ENCODE data around the gene CABP7. TPM values are rescaled to one million over a fixed set of nuclear protein-coding genes. Genes with fewer than 3 reads are reported as not detected.

Gene CABP7
- total and polyA plus RNA-seq, 2 of the 13 experiments (the other 11 are each of a cell fraction or from before 2014, with no cell fraction given): 0.08 TPM; not detected in 1

DNA sequence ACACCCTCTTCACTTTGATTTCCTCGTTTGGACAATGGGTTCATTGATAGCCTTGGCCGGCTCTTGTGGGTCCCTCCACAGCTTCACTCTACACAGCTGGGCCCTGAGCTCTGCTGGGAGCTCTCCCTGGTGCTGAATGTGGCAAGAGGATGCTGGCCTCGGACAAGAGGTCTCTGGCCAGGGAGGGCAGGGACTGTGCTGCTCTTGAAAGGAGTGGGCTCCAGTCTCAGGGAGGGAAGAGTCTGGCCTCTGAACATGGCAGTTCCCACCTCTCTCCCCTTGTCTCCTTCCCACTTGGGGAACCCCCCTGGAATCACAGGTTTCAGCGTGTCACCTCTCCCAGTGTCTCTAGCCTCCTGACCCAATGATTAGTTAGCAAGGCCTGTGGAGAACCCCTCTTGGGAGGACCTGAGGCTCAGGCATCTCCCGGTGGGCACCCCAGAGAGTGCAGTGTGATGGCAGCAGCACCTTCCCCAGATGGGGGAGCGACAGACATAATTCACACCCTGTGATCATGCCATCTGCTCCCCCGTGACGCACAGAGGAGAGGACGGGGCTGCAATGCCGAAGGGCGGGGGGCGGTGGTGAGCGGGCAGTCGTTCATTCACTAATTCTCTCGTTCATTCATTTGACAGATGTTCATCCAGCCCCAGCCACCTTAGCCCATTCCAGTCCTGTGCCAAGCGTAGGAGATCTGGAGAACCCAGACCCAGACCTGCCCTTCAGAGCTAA, 2.8 kb upstream of the CABP7 start (continued):
- no peak for TF ChIP-seq PAXIP1 (CRISPR knock-in tag; conservative IDR thresholded peaks at IDR 0.05)
- no peak for TF ChIP-seq SOX13 (IDR thresholded peaks at IDR 0.05)
- TF ChIP-seq SOX13 (CRISPR knock-in tag; conservative IDR thresholded peaks at IDR 0.05 in 1 of 2, IDR thresholded peaks at IDR 0.05 in 1 of 2): peak in 1 of 2 experiments; percentile 72; a peak in 2 of 4 replicates
- peak; percentile 96 for TF ChIP-seq HOXA5 (CRISPR knock-in tag; IDR thresholded peaks at IDR 0.05)
- TF ChIP-seq ZBTB2 (CRISPR knock-in tag; IDR thresholded peaks at IDR 0.05; ENCODE audit: low read depth): no peak; the same call in 1 of the 2 replicates
- peak; percentile 57; the same call in 1 of the 2 replicates for TF ChIP-seq ZNF772 (CRISPR knock-in tag; IDR thresholded peaks at IDR 0.05)
- TF ChIP-seq SMARCE1 (IDR thresholded peaks at IDR 0.05; ENCODE audit: borderline replicate concordance): no peak
- 0 out of 2 replicates have a peak, but pooled peaks have one; percentile 70 for TF ChIP-seq ZNF160 (CRISPR knock-in tag; IDR thresholded peaks at IDR 0.05)
- TF ChIP-seq ZNF530 (CRISPR knock-in tag; IDR thresholded peaks at IDR 0.05; ENCODE audit: low read depth): 0 out of 2 replicates have a peak, but pooled peaks have one; percentile 37
- TF ChIP-seq MXI1 (IDR thresholded peaks at IDR 0.05; ENCODE audit: borderline replicate concordance, low read depth, low read length): peak; percentile 48; the same call in 1 of the 3 replicates
- peak; percentile 92 for TF ChIP-seq STAT5B (CRISPR knock-in tag; IDR thresholded peaks at IDR 0.05)
- no peak for TF ChIP-seq ZNF83 (CRISPR knock-in tag; IDR thresholded peaks at IDR 0.05; ENCODE audit: borderline replicate concordance)
- TF ChIP-seq GLMP (CRISPR knock-in tag; IDR thresholded peaks at IDR 0.05; ENCODE audit: borderline replicate concordance): no peak
- TF ChIP-seq ZNF382 (CRISPR knock-in tag; IDR thresholded peaks at IDR 0.05; ENCODE audit: borderline replicate concordance): no peak
- TF ChIP-seq ZNF598 (CRISPR knock-in tag; IDR thresholded peaks at IDR 0.05; ENCODE audit: borderline replicate concordance): no peak; the same call in 1 of the 2 replicates
- peak; percentile 54; the same call in 1 of the 2 replicates for TF ChIP-seq HIVEP1 (CRISPR knock-in tag; IDR thresholded peaks at IDR 0.05)
- no peak for TF ChIP-seq ZNF33B (CRISPR knock-in tag; IDR thresholded peaks at IDR 0.05)
- TF ChIP-seq, protein P1, sequence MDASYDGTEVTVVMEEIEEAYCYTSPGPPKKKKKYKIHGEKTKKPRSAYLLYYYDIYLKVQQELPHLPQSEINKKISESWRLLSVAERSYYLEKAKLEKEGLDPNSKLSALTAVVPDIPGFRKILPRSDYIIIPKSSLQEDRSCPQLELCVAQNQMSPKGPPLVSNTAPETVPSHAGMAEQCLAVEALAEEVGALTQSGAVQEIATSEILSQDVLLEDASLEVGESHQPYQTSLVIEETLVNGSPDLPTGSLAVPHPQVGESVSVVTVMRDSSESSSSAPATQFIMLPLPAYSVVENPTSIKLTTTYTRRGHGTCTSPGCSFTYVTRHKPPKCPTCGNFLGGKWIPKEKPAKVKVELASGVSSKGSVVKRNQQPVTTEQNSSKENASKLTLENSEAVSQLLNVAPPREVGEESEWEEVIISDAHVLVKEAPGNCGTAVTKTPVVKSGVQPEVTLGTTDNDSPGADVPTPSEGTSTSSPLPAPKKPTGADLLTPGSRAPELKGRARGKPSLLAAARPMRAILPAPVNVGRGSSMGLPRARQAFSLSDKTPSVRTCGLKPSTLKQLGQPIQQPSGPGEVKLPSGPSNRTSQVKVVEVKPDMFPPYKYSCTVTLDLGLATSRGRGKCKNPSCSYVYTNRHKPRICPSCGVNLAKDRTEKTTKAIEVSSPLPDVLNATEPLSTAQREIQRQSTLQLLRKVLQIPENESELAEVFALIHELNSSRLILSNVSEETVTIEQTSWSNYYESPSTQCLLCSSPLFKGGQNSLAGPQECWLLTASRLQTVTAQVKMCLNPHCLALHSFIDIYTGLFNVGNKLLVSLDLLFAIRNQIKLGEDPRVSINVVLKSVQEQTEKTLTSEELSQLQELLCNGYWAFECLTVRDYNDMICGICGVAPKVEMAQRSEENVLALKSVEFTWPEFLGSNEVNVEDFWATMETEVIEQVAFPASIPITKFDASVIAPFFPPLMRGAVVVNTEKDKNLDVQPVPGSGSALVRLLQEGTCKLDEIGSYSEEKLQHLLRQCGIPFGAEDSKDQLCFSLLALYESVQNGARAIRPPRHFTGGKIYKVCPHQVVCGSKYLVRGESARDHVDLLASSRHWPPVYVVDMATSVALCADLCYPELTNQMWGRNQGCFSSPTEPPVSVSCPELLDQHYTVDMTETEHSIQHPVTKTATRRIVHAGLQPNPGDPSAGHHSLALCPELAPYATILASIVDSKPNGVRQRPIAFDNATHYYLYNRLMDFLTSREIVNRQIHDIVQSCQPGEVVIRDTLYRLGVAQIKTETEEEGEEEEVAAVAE (CRISPR knock-in tag; IDR thresholded peaks at IDR 0.05; ENCODE audit: borderline replicate concordance): peak; percentile 91
